GM12892 (cell line): Measurements from ENCODE around the gene MYH9.
A peak's percentile ranks its signal among the peaks of the same experiment; 100 is the strongest.

Experiments
- POLR2A ChIP-seq: IDR thresholded peaks from 2 replicates; pipeline ENCODE4 v1.6.1; 2011; ENCODE audit warnings: low read depth, low read length, control low read depth
- POLR2AphosphoS5 ChIP-seq: IDR thresholded peaks from 2 replicates; pipeline ENCODE4 v1.6.1; 2011; ENCODE audit warnings: low read depth, low read length, control low read depth
- TAF1 ChIP-seq: IDR thresholded peaks from 2 replicates; pipeline ENCODE4 v1.6.1; 2011; ENCODE audit warnings: low read depth, mild to moderate bottlenecking, control low read depth, low read length, borderline replicate concordance

DNA sequence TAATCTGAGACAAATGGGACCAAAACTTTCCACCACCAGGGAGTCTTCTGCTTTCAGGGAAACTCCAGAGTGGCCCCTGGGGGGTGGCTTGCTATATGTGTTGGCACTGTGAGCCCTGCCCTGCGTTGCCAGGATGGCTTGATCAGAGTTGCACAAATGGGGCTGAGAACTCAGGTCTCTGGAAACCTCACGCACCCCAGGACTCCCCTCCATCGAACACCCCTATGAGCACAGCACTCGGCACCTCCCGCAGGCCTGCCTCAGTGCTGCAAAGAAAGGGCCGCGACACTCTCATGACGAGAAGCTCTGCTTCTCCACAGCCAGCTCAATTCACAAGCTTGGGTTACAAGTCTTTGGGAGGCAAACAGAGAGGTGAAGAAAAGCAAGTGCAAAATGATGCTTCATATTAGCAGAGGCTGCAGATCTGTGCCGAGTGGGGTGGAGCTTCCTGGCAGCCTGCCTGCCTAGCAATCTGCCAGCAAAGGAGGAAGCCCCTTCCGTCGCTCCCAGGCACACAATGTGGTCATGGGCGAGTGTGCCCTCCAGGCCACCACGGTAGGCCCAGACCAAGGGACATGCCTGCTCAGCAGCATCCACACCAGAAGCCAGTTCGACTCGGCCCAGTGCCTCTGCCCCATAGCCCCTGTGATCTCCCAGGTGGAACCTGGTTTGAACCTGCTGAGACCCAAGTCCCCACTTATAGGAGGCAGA lies 55.7 kb downstream of the MYH9 start:
- TF ChIP-seq POLR2A (peak; percentile 82), POLR2AphosphoS5 (peak; percentile 88), TAF1 (no peak)
